HG03097 (cell line): Measurements from ENCODE around the gene SCUBE2.
A peak's percentile ranks its signal among the peaks of the same experiment; 100 is the strongest.

Source experiments
- ATAC-seq: cut with Tn5 transposase; IDR thresholded peaks from one replicate; pipeline ENCODE4 v1.9.1; 2021; ENCODE audit not compliant: unreplicated experiment, low FRiP score

Gene SCUBE2

GRCh38 chr11:9076046-9076445 is 15.4 kb downstream of the SCUBE2 start:
- no peak for ATAC-seq

- no peak for ATAC-seq
These were observed 15.8 kb downstream of the SCUBE2 start for GRCh38 chr11:9075556-9075955.

GRCh38 chr11:9074338-9075029 is 16.9 kb downstream of the SCUBE2 start:
- no peak for ATAC-seq

GRCh38 chr11:9073466-9074225 is 17.8 kb downstream of the SCUBE2 start:
- ATAC-seq, result no peak

GRCh38 chr11:9072626-9073176 is 18.7 kb downstream of the SCUBE2 start:
- no peak for ATAC-seq

GRCh38 chr11:9071692-9072091 is 19.7 kb downstream of the SCUBE2 start:
- no peak for ATAC-seq

GRCh38 chr11:9070749-9071491 is 20.5 kb downstream of the SCUBE2 start:
- no peak for ATAC-seq

GRCh38 chr11:9069862-9070470 is 21.4 kb downstream of the SCUBE2 start:
- ATAC-seq, result no peak

GRCh38 chr11:9069256-9069655 is 22.1 kb downstream of the SCUBE2 start:
- ATAC-seq, result no peak

- no peak for ATAC-seq
These were observed 24.9 kb downstream of the SCUBE2 start for GRCh38 chr11:9066433-9066925.

- no peak for ATAC-seq
These were observed 25.6 kb downstream of the SCUBE2 start for GRCh38 chr11:9065607-9066432.

GRCh38 chr11:9061807-9062206 is 29.6 kb downstream of the SCUBE2 start:
- ATAC-seq, result no peak

GRCh38 chr11:9060700-9061111 is 30.7 kb downstream of the SCUBE2 start:
- ATAC-seq, result peak; percentile 99

GRCh38 chr11:9059406-9059805 is 32.0 kb downstream of the SCUBE2 start:
- ATAC-seq, result no peak

- ATAC-seq, result no peak
These were observed 33.5 kb downstream of the SCUBE2 start for GRCh38 chr11:9057888-9058287.

GRCh38 chr11:9057007-9057406 is 34.4 kb downstream of the SCUBE2 start:
- no peak for ATAC-seq

GRCh38 chr11:9056467-9056866 is 34.9 kb downstream of the SCUBE2 start:
- no peak for ATAC-seq

GRCh38 chr11:9053316-9054035 is 37.9 kb downstream of the SCUBE2 start:
- no peak for ATAC-seq

- no peak for ATAC-seq
These were observed 39.1 kb downstream of the SCUBE2 start for GRCh38 chr11:9052316-9052715.
